ENCODE results near the gene ELOB.

ELOB gene

GRCh38 chr16:2791174-2791573 is 14.1 kb upstream of the ELOB start:
- Histone ChIP-seq H3K27ac (ENCODE audit: insufficient read depth, low read depth, low read length, poor library complexity, severe bottlenecking) (no peak overlapping the region), H3K4me1 (ENCODE audit: control insufficient read depth, insufficient read depth, low read length) (no peaks in the 10 kb centered on the region), H3K4me3 (ENCODE audit: insufficient read depth, low read depth, low read length) (no peak overlapping the region), H3K9me3 (ENCODE audit: control insufficient read depth, low read length) (no peaks in the 10 kb centered on the region), H3K36me3 (ENCODE audit: control insufficient read depth, insufficient read depth, low read length) (no peaks in the 10 kb centered on the region), H3K27me3 (ENCODE audit: control insufficient read depth, insufficient read depth, low read length, poor library complexity, severe bottlenecking) (peaks cover 4% of the 10 kb centered on the region)
- 86 to 90% methylated on average over 8 of the region's 8 CpGs for WGBS, 2 experiments

GRCh38 chr16:2790631-2791030 is 13.6 kb upstream of the ELOB start:
- Histone ChIP-seq H3K27me3 (ENCODE audit: control insufficient read depth, insufficient read depth, low read length, poor library complexity, severe bottlenecking) (peaks cover 10% of the 10 kb centered on the region), H3K9me3 (ENCODE audit: control insufficient read depth, low read length) (no peaks in the 10 kb centered on the region), H3K27ac (ENCODE audit: insufficient read depth, low read depth, low read length, poor library complexity, severe bottlenecking) (no peak overlapping the region), H3K4me1 (ENCODE audit: control insufficient read depth, insufficient read depth, low read length) (no peaks in the 10 kb centered on the region), H3K36me3 (ENCODE audit: control insufficient read depth, insufficient read depth, low read length) (no peaks in the 10 kb centered on the region), H3K4me3 (ENCODE audit: insufficient read depth, low read depth, low read length) (no peak overlapping the region)
- WGBS, 2 experiments = 89 to 94% methylated on average over 5 of the region's 5 CpGs

- H3K9me3 ChIP-seq (ENCODE audit: control insufficient read depth, low read length) = no peaks in the 10 kb centered on the region
- peaks cover 27% of the 10 kb centered on the region for H3K27me3 ChIP-seq (ENCODE audit: control insufficient read depth, insufficient read depth, low read length, poor library complexity, severe bottlenecking)
- no peak overlapping the region for H3K4me3 ChIP-seq (ENCODE audit: insufficient read depth, low read depth, low read length)
- H3K27ac ChIP-seq (ENCODE audit: insufficient read depth, low read depth, low read length, poor library complexity, severe bottlenecking) = no peak overlapping the region
- 64 to 66% methylated on average over 7 of the region's 7 CpGs for WGBS, 2 experiments
- no peaks in the 10 kb centered on the region for H3K36me3 ChIP-seq (ENCODE audit: control insufficient read depth, insufficient read depth, low read length)
- H3K4me1 ChIP-seq (ENCODE audit: control insufficient read depth, insufficient read depth, low read length) = no peaks in the 10 kb centered on the region
Observed at GRCh38 chr16:2787961-2788360, 10.9 kb upstream of the ELOB start.

GRCh38 chr16:2787406-2787805 is 10.3 kb upstream of the ELOB start, which contains the start of gene PRSS33:
Gene PRSS33, minus strand, starts transcription at chr16:2787560. Its CDS starts 1,013 bp downstream, at chr16:2786547.
- Histone ChIP-seq H3K4me3 (ENCODE audit: insufficient read depth, low read depth, low read length) (no peak within 1 kb of the TSS), H3K36me3 (ENCODE audit: control insufficient read depth, insufficient read depth, low read length) (no peaks in the 10 kb centered on the region), H3K27me3 (ENCODE audit: control insufficient read depth, insufficient read depth, low read length, poor library complexity, severe bottlenecking) (peaks cover 27% of the 10 kb centered on the region), H3K4me1 (ENCODE audit: control insufficient read depth, insufficient read depth, low read length) (no peaks in the 10 kb centered on the region), H3K9me3 (ENCODE audit: control insufficient read depth, low read length) (no peaks in the 10 kb centered on the region), H3K27ac (ENCODE audit: insufficient read depth, low read depth, low read length, poor library complexity, severe bottlenecking) (no peak within 1 kb of the TSS)
- 52 to 53% methylated on average over 9 to 10 of the region's 10 CpGs for WGBS, 2 experiments

- Histone ChIP-seq H3K4me3 (ENCODE audit: insufficient read depth, low read depth, low read length) (no peak overlapping the region), H3K27ac (ENCODE audit: insufficient read depth, low read depth, low read length, poor library complexity, severe bottlenecking) (no peak overlapping the region), H3K36me3 (ENCODE audit: control insufficient read depth, insufficient read depth, low read length) (no peaks in the 10 kb centered on the region), H3K4me1 (ENCODE audit: control insufficient read depth, insufficient read depth, low read length) (no peaks in the 10 kb centered on the region), H3K27me3 (ENCODE audit: control insufficient read depth, insufficient read depth, low read length, poor library complexity, severe bottlenecking) (peaks cover 27% of the 10 kb centered on the region), H3K9me3 (ENCODE audit: control insufficient read depth, low read length) (no peaks in the 10 kb centered on the region)
- WGBS, 2 experiments = 86 to 91% methylated on average over 3 of the region's 3 CpGs
Observed at GRCh38 chr16:2786826-2787151, 9.7 kb upstream of the ELOB start.

- Histone ChIP-seq H3K36me3 (ENCODE audit: control insufficient read depth, insufficient read depth, low read length) (no peaks in the 10 kb centered on the region), H3K27ac (ENCODE audit: insufficient read depth, low read depth, low read length, poor library complexity, severe bottlenecking) (no peak overlapping the region), H3K9me3 (ENCODE audit: control insufficient read depth, low read length) (no peaks in the 10 kb centered on the region), H3K4me3 (ENCODE audit: insufficient read depth, low read depth, low read length) (no peak overlapping the region), H3K4me1 (ENCODE audit: control insufficient read depth, insufficient read depth, low read length) (no peaks in the 10 kb centered on the region), H3K27me3 (ENCODE audit: control insufficient read depth, insufficient read depth, low read length, poor library complexity, severe bottlenecking) (peaks cover 27% of the 10 kb centered on the region)
- WGBS, 2 experiments = 87% methylated on average over 15 of the region's 15 CpGs
Observed at GRCh38 chr16:2786061-2786825, 9.2 kb upstream of the ELOB start.

GRCh38 chr16:2785101-2785991 is 8.3 kb upstream of the ELOB start:
- H3K4me1 ChIP-seq (ENCODE audit: control insufficient read depth, insufficient read depth, low read length) = no peaks in the 10 kb centered on the region
- peaks cover 27% of the 10 kb centered on the region for H3K27me3 ChIP-seq (ENCODE audit: control insufficient read depth, insufficient read depth, low read length, poor library complexity, severe bottlenecking)
- no peaks in the 10 kb centered on the region for H3K9me3 ChIP-seq (ENCODE audit: control insufficient read depth, low read length)
- no peaks in the 10 kb centered on the region for H3K36me3 ChIP-seq (ENCODE audit: control insufficient read depth, insufficient read depth, low read length)
- H3K4me3 ChIP-seq (ENCODE audit: insufficient read depth, low read depth, low read length) = no peak overlapping the region
- WGBS, 2 experiments = 75 to 76% methylated on average over 79 of the region's 79 CpGs
- no peak overlapping the region for H3K27ac ChIP-seq (ENCODE audit: insufficient read depth, low read depth, low read length, poor library complexity, severe bottlenecking)

- H3K27ac ChIP-seq (ENCODE audit: insufficient read depth, low read depth, low read length, poor library complexity, severe bottlenecking) = no peak overlapping the region
- H3K4me3 ChIP-seq (ENCODE audit: insufficient read depth, low read depth, low read length) = no peak overlapping the region
- no peaks in the 10 kb centered on the region for H3K4me1 ChIP-seq (ENCODE audit: control insufficient read depth, insufficient read depth, low read length)
- no peaks in the 10 kb centered on the region for H3K36me3 ChIP-seq (ENCODE audit: control insufficient read depth, insufficient read depth, low read length)
- H3K9me3 ChIP-seq (ENCODE audit: control insufficient read depth, low read length) = no peaks in the 10 kb centered on the region
- 88% methylated on average over 15 of the region's 15 CpGs for WGBS, 2 experiments
- H3K27me3 ChIP-seq (ENCODE audit: control insufficient read depth, insufficient read depth, low read length, poor library complexity, severe bottlenecking) = peaks cover 27% of the 10 kb centered on the region
Observed at GRCh38 chr16:2784358-2785100, 7.4 kb upstream of the ELOB start.

GRCh38 chr16:2783581-2784357 is 6.7 kb upstream of the ELOB start:
- Histone ChIP-seq H3K27ac (ENCODE audit: insufficient read depth, low read depth, low read length, poor library complexity, severe bottlenecking) (no peak overlapping the region), H3K4me1 (ENCODE audit: control insufficient read depth, insufficient read depth, low read length) (no peaks in the 10 kb centered on the region), H3K27me3 (ENCODE audit: control insufficient read depth, insufficient read depth, low read length, poor library complexity, severe bottlenecking) (peaks cover 27% of the 10 kb centered on the region), H3K4me3 (ENCODE audit: insufficient read depth, low read depth, low read length) (no peak overlapping the region), H3K9me3 (ENCODE audit: control insufficient read depth, low read length) (no peaks in the 10 kb centered on the region), H3K36me3 (ENCODE audit: control insufficient read depth, insufficient read depth, low read length) (no peaks in the 10 kb centered on the region)
- 93% methylated on average over 15 of the region's 15 CpGs for WGBS, 2 experiments

All from ectodermal cell (in vitro differentiated cells).